H1 (cell line): ENCODE data around the gene FSTL4. TPM values are rescaled to one million over a fixed set of nuclear protein-coding genes. Genes with fewer than 3 reads are reported as not detected.

Experiments
- CTCF ChIA-PET: fragments of 300-600 bp; sonication (Branson Sonifier 250); formaldehyde crosslinking; loops from one replicate; lab custom pipeline; 2021; ENCODE audit not compliant: partially characterized antibody; lab: Charles Lee
- POLR2A ChIA-PET: fragments of 300-600 bp; sonication (Branson Sonifier 250); formaldehyde crosslinking; loops from one replicate; lab custom pipeline; 2021; ENCODE audit warnings: inconsistent platforms; ENCODE audit not compliant: partially characterized antibody; lab: Charles Lee
- DNase-seq, 2 experiments: peaks; one replicate each; pipeline versions ENCODE4 v3.0.0 to v3.0.0-alpha.2; 2010 to 2022; ENCODE audit warnings: low spot score in 2 of 2, low read depth in 1 of 2, mixed read lengths in 1 of 2
- FAIRE-seq: peaks from 2 replicates; lab custom pipeline; 2011; peaks lifted over from hg19 to GRCh38; lab: Jason Lieb, UNC
- H2AFZ ChIP-seq: 2 replicates; pipeline ENCODE4 v1.8.1; 2012; ENCODE audit warnings: low read length, inconsistent platforms
- H2AK5ac ChIP-seq: 2 replicates; pipeline ENCODE4 v1.6.1; 2013; ENCODE audit warnings: low read depth, low read length
- H2BK120ac ChIP-seq: replicated peaks from 2 replicates; pipeline ENCODE3; 2013; ENCODE audit warnings: low read depth, low read length, inconsistent platforms
- H2BK12ac ChIP-seq: 2 replicates; pipeline ENCODE4 v1.6.1; 2013; ENCODE audit warnings: low read depth, low read length
- H2BK15ac ChIP-seq: 2 replicates; pipeline ENCODE4 v1.6.1; 2013; ENCODE audit warnings: low read length
- H2BK20ac ChIP-seq: 2 replicates; pipeline ENCODE4 v1.6.1; 2013; ENCODE audit warnings: low read length
- H2BK5ac ChIP-seq: 2 replicates; pipeline ENCODE4 v1.6.1; 2013; ENCODE audit warnings: low read depth, low read length
- H3K14ac ChIP-seq: 2 replicates; pipeline ENCODE4 v1.6.1; 2013; ENCODE audit warnings: inconsistent platforms; ENCODE audit not compliant: insufficient read length
- H3K18ac ChIP-seq: 2 replicates; pipeline ENCODE4 v1.6.1; 2013; ENCODE audit warnings: low read length; ENCODE audit errors: extremely low read depth
- H3K23ac ChIP-seq: 2 replicates; pipeline ENCODE4 v1.6.1; 2013; ENCODE audit warnings: inconsistent platforms; ENCODE audit not compliant: insufficient read length
- H3K23me2 ChIP-seq: 2 replicates; pipeline ENCODE4 v1.6.1; 2013; ENCODE audit warnings: low read depth, low read length
- H3K27ac ChIP-seq: 2 replicates; pipeline ENCODE4 v1.6.1; 2011; ENCODE audit warnings: low read depth, low read length, inconsistent platforms
- H3K27me3 ChIP-seq, 4 experiments: replicated peaks in 1 of 4; 1 replicate in 1 of 4; 2 replicates in 3 of 4; pipeline versions ENCODE4 v1.6.1 to v1.8.1; 2011 to 2013; ENCODE audit warnings: low read length in 3 of 4, mild to moderate bottlenecking in 3 of 4, inconsistent platforms in 2 of 4, mixed read lengths in 2 of 4, moderate library complexity in 1 of 4; ENCODE audit not compliant: control insufficient read depth in 3 of 4, insufficient read depth in 3 of 4; ENCODE audit errors: extremely low read depth in 1 of 4
- H3K36me3 ChIP-seq, 4 experiments: 2 replicates each; pipeline versions ENCODE4 v1.6.1 to v1.8.1; 2011 to 2013; ENCODE audit warnings: mild to moderate bottlenecking in 4 of 4, low read length in 3 of 4, moderate library complexity in 2 of 4, control low read depth in 1 of 4, inconsistent platforms in 1 of 4; ENCODE audit not compliant: insufficient read depth in 4 of 4, control insufficient read depth in 2 of 4
- H3K4ac ChIP-seq: replicated peaks from 2 replicates; pipeline ENCODE3; 2013; ENCODE audit warnings: low read length, low read depth, mixed read lengths, inconsistent platforms; ENCODE audit not compliant: insufficient read length
- H3K4me1 ChIP-seq, 4 experiments: replicated peaks in 1 of 4; 1 replicate in 1 of 4; 2 replicates in 3 of 4; pipeline versions ENCODE4 v1.6.1 to v1.8.1; 2011 to 2013; ENCODE audit warnings: low read length in 3 of 4, inconsistent platforms in 2 of 4, mixed read lengths in 1 of 4; ENCODE audit not compliant: insufficient read depth in 4 of 4, control insufficient read depth in 3 of 4
- H3K4me2 ChIP-seq, 2 experiments: 2 replicates each; pipeline versions ENCODE4 v1.6.1 to v1.8.1; 2011 to 2013; ENCODE audit warnings: low read depth in 2 of 2, low read length in 2 of 2, control low read depth in 1 of 2, inconsistent platforms in 1 of 2, mild to moderate bottlenecking in 1 of 2; ENCODE audit not compliant: insufficient read depth in 1 of 2
- H3K4me3 ChIP-seq, 4 experiments: fragments of 200-600, 300-600 bp in 1 of 4; sonication (generic), shearing (Covaris generic), sonication (Bioruptor Twin) in 1 of 4; 2 replicates each; pipeline versions ENCODE4 v1.5.1 to v1.8.1; 2011 to 2016; ENCODE audit warnings: low read length in 4 of 4, low read depth in 3 of 4, control low read depth in 2 of 4, inconsistent platforms in 2 of 4, mild to moderate bottlenecking in 2 of 4, mixed read lengths in 1 of 4, moderate library complexity in 1 of 4; ENCODE audit not compliant: insufficient read depth in 2 of 4; ENCODE audit errors: extremely low read depth in 1 of 4
- H3K56ac ChIP-seq: replicated peaks from 2 replicates; pipeline ENCODE3; 2013; ENCODE audit warnings: low read depth, mild to moderate bottlenecking, mixed read lengths, low read length, inconsistent platforms; ENCODE audit not compliant: insufficient read length
- H3K79me1 ChIP-seq: 2 replicates; pipeline ENCODE4 v1.6.1; 2013; ENCODE audit warnings: low read depth, low read length, control low read depth
- H3K79me2 ChIP-seq, 2 experiments: 2 replicates each; pipeline versions ENCODE4 v1.6.1 to v1.8.1; 2012 to 2013; ENCODE audit warnings: low read length in 2 of 2, mild to moderate bottlenecking in 2 of 2, inconsistent platforms in 1 of 2; ENCODE audit not compliant: insufficient read depth in 2 of 2, control insufficient read depth in 1 of 2
- H3K9ac ChIP-seq, 4 experiments: replicated peaks in 1 of 4; 1 replicate in 1 of 4; 2 replicates in 3 of 4; pipeline versions ENCODE4 v1.6.1 to v1.8.1; 2011 to 2013; ENCODE audit warnings: low read depth in 3 of 4, low read length in 3 of 4, control low read depth in 2 of 4, mild to moderate bottlenecking in 2 of 4, moderate library complexity in 2 of 4, inconsistent platforms in 1 of 4; ENCODE audit errors: extremely low read depth in 1 of 4
- H3K9me3 ChIP-seq, 2 experiments: 2 replicates each; pipeline versions ENCODE4 v1.6.1 to v1.8.1; 2012 to 2013; ENCODE audit warnings: mild to moderate bottlenecking in 2 of 2, moderate library complexity in 2 of 2, control low read depth in 1 of 2, inconsistent platforms in 1 of 2, low read depth in 1 of 2, low read length in 1 of 2, mixed read lengths in 1 of 2; ENCODE audit not compliant: insufficient read depth in 2 of 2
- H4K20me1 ChIP-seq, 2 experiments: replicated peaks in 1 of 2; 2 replicates each; pipeline versions ENCODE3 to v1.8.1; 2011 to 2013; ENCODE audit warnings: inconsistent platforms in 2 of 2, low read length in 2 of 2, mild to moderate bottlenecking in 1 of 2; ENCODE audit not compliant: insufficient read depth in 2 of 2, control insufficient read depth in 1 of 2
- H4K5ac ChIP-seq: 2 replicates; pipeline ENCODE4 v1.6.1; 2013; ENCODE audit warnings: low read length, low read depth, mixed read lengths, inconsistent platforms; ENCODE audit not compliant: insufficient read length
- H4K8ac ChIP-seq: 2 replicates; pipeline ENCODE4 v1.8.0; 2013; ENCODE audit warnings: mild to moderate bottlenecking, moderate library complexity, low read length, inconsistent platforms; ENCODE audit not compliant: insufficient read depth; ENCODE audit errors: extremely low read depth
- H4K91ac ChIP-seq: replicated peaks from 2 replicates; pipeline ENCODE3; 2013; ENCODE audit warnings: low read length, mixed read lengths, inconsistent platforms; ENCODE audit not compliant: insufficient read length
- BRCA1 ChIP-seq: IDR thresholded peaks from 2 replicates; pipeline ENCODE4 v1.6.1; 2012; ENCODE audit warnings: low read depth, low read length, improper control_type of control experiment
- EP300 ChIP-seq, 2 experiments: IDR thresholded peaks; 1 replicate in 1 of 2; 2 replicates in 1 of 2; pipeline ENCODE4 v1.6.1; 2011 to 2012; ENCODE audit warnings: low read depth in 2 of 2, low read length in 2 of 2, mild to moderate bottlenecking in 2 of 2, borderline replicate concordance in 1 of 2, inconsistent platforms in 1 of 2, moderate library complexity in 1 of 2
- HDAC2 ChIP-seq, 2 experiments: fragments of 300-600 bp in 1 of 2; sonication (generic) in 1 of 2; IDR thresholded peaks; 2 replicates each; pipeline ENCODE4 v1.6.1; 2011 to 2012; ENCODE audit warnings: low read depth in 2 of 2, low read length in 2 of 2, mild to moderate bottlenecking in 2 of 2, moderate library complexity in 2 of 2, borderline replicate concordance in 1 of 2, inconsistent platforms in 1 of 2
- KDM5A ChIP-seq: fragments of 200-600 bp; IDR thresholded peaks from 2 replicates; pipeline ENCODE4 v1.7.1; 2012; ENCODE audit warnings: mild to moderate bottlenecking, low read length, inconsistent platforms, mixed read lengths
- MAFK ChIP-seq: IDR thresholded peaks from 2 replicates; pipeline ENCODE4 v1.6.1; 2012; ENCODE audit warnings: low read depth, mild to moderate bottlenecking, improper control_type of control experiment, low read length
- SIX5 ChIP-seq: IDR thresholded peaks from 2 replicates; pipeline ENCODE4 v1.6.1; 2011; ENCODE audit warnings: mild to moderate bottlenecking, low read depth, low read length
- SP1 ChIP-seq: IDR thresholded peaks from 2 replicates; pipeline ENCODE4 v1.6.1; 2011; ENCODE audit warnings: low read depth, low read length
- SP4 ChIP-seq: IDR thresholded peaks from 2 replicates; pipeline ENCODE4 v1.6.1; 2012; ENCODE audit warnings: low read length, inconsistent platforms
- WGBS, 2 experiments: shearing (Covaris generic) in 1 of 2; methylation state at CpG; one replicate each; pipeline versions ENCODE4 v1.1.6 to v1.1.7; 2013 to 2015; ENCODE audit warnings: low lambda C conversion rate in 2 of 2, mixed read lengths in 2 of 2, inconsistent platforms in 1 of 2, low coverage in 1 of 2, missing lambda C conversion rate in 1 of 2; ENCODE audit not compliant: insufficient replicate concordance in 2 of 2, insufficient coverage in 1 of 2, insufficient read length in 1 of 2; ENCODE audit errors: extremely low coverage in 1 of 2, missing lambda C conversion rate in 1 of 2; 5-methylcytosine and 5-hydroxymethylcytosine counted together
- polyA plus RNA-seq, 7 experiments: library from polyadenylated mRNA; depleted of rRNA in 3 of 7; stranded (reverse) in 5 of 7; unstranded in 2 of 7; fragments of >200 nt in 5 of 7; fragments of 200-250 nt in 2 of 7; gene quantifications; 1 replicate in 5 of 7; 2 replicates in 1 of 7; 4 replicates in 1 of 7; pipeline versions ENCODE4 v1.2.1 to v1.2.3, GENCODE V29; 2011 to 2013; ENCODE audit warnings: missing spikeins in 2 of 7, mixed read lengths in 2 of 7
- total RNA-seq: library from RNA; stranded (reverse); fragmentation: NEBNext Ultra II Directional; extraction: Animal tissue kit (Norgen Biotek cat#: 25700); gene quantifications from 2 replicates; pipeline ENCODE4 v1.2.1, GENCODE V29; 2021

The FSTL4 gene
- total and polyA plus RNA-seq, 2 of the 8 experiments (the other 6 are each of a cell fraction or from before 2014, with no cell fraction given): 3.1 to 4.1 TPM

GRCh38 chr5:133467335-133467779 is 145.0 kb downstream of the FSTL4 start:
- no peak overlapping the region for H3K18ac ChIP-seq
- H2AK5ac ChIP-seq: peak overlapping the region; percentile 99
- WGBS, 2 experiments: 77% methylated on average over 7 of the region's 7 CpGs; no CpG with 5 or more reads in 1 of the 2 experiments
- no peak overlapping the region; the same call in 1 of the 2 replicates for H3K27ac ChIP-seq
- no peaks in the 10 kb centered on the region for H3K27me3 ChIP-seq
- H3K56ac ChIP-seq: peak overlapping the region; percentile 88
- peak overlapping the region; percentile 77; the same call in 1 of the 2 replicates for H2BK12ac ChIP-seq
- H3K4ac ChIP-seq: no peak overlapping the region
- no peak overlapping the region for H2BK120ac ChIP-seq
- DNase-seq: no peak
- FAIRE-seq: no peak
- peaks cover 0 to 4% of the 10 kb centered on the region in 2 experiments for H4K20me1 ChIP-seq
- POLR2A ChIA-PET: no interaction called here
- H4K5ac ChIP-seq: no peak overlapping the region
- CTCF ChIA-PET: interaction anchor here (0.7 to 2.0 kb wide), 2 partner anchors 43 to 402 kb away, joined by 3 to 8 read pairs; no protein-coding TSS in a partner anchor
- peak overlapping the region; percentile 3 to 49; a peak in 3 of 4 replicates for H3K4me2 ChIP-seq
- peaks cover 0 to 14% (median 8%) of the 10 kb centered on the region in 4 experiments; a peak in 5 of 7 replicates for H3K4me1 ChIP-seq
- H3K9ac ChIP-seq: no peak overlapping the region; a peak in 1 of 7 replicates
- H3K23me2 ChIP-seq: peaks cover 6% of the 10 kb centered on the region; the same call in 1 of the 2 replicates
- no peak overlapping the region for H2BK20ac ChIP-seq
- no peaks in the 10 kb centered on the region for H3K9me3 ChIP-seq
- no peak overlapping the region for H3K14ac ChIP-seq
- H4K91ac ChIP-seq: peak overlapping the region; percentile 13
- no peaks in the 10 kb centered on the region for H3K36me3 ChIP-seq
- H3K79me1 ChIP-seq: peaks cover 3% of the 10 kb centered on the region; the same call in 1 of the 2 replicates
- H2BK15ac ChIP-seq: 0 out of 2 replicates have a peak overlapping the region, but pooled peaks have one; percentile 20
- H2BK5ac ChIP-seq: 0 out of 2 replicates have a peak overlapping the region, but pooled peaks have one; percentile 18
- no peak overlapping the region for H3K23ac ChIP-seq
- no peak overlapping the region for H2AFZ ChIP-seq
- H3K4me3 ChIP-seq: no peak overlapping the region
- no peaks in the 10 kb centered on the region for H3K79me2 ChIP-seq
- no peak overlapping the region; the same call in 1 of the 2 replicates for H4K8ac ChIP-seq
- TF ChIP-seq SIX5: no peak
- no peak for TF ChIP-seq KDM5A
- TF ChIP-seq SP1: no peak
- TF ChIP-seq BRCA1: no peak
- TF ChIP-seq HDAC2 (IDR thresholded peaks at IDR 0.05; ENCODE audit: borderline replicate concordance in 1 of 2, low read depth in 2 of 2, low read length in 2 of 2): no peak
- no peak for TF ChIP-seq MAFK
- no peak for TF ChIP-seq EP300 (IDR thresholded peaks at IDR 0.05; ENCODE audit: borderline replicate concordance in 1 of 2, low read depth in 2 of 2, low read length in 2 of 2)
- no peak for TF ChIP-seq SP4
